HCT116 (cell line): ENCODE results near the gene XRCC3.

Source experiments
- TCF7L2 ChIP-seq: IDR thresholded peaks from 2 replicates; pipeline ENCODE4 v1.7.0; 2011; ENCODE audit warnings: borderline replicate concordance, inconsistent platforms; ENCODE audit not compliant: insufficient read depth, insufficient read length; ENCODE audit errors: extremely low read depth
- TF ChIP-seq, protein P1 (sequence below), 3 experiments: fragments of 200-600 bp in 1 of 3; sonication (generic) in 1 of 3; IDR thresholded peaks in 2 of 3; conservative IDR thresholded peaks in 1 of 3; 2 replicates each; pipeline ENCODE4 v1.5.1; 2012 to 2017; ENCODE audit warnings: low read depth in 2 of 3, low read length in 2 of 3, antibody characterized with exemption in 1 of 3, borderline replicate concordance in 1 of 3, control low read depth in 1 of 3, mild to moderate bottlenecking in 1 of 3, mixed read lengths in 1 of 3, mixed run types in 1 of 3, moderate library complexity in 1 of 3; ENCODE audit not compliant: insufficient read depth in 1 of 3

GRCh38 chr14:103656031-103656755, 59.1 kb downstream of the XRCC3 start:
- TF ChIP-seq, protein P1, sequence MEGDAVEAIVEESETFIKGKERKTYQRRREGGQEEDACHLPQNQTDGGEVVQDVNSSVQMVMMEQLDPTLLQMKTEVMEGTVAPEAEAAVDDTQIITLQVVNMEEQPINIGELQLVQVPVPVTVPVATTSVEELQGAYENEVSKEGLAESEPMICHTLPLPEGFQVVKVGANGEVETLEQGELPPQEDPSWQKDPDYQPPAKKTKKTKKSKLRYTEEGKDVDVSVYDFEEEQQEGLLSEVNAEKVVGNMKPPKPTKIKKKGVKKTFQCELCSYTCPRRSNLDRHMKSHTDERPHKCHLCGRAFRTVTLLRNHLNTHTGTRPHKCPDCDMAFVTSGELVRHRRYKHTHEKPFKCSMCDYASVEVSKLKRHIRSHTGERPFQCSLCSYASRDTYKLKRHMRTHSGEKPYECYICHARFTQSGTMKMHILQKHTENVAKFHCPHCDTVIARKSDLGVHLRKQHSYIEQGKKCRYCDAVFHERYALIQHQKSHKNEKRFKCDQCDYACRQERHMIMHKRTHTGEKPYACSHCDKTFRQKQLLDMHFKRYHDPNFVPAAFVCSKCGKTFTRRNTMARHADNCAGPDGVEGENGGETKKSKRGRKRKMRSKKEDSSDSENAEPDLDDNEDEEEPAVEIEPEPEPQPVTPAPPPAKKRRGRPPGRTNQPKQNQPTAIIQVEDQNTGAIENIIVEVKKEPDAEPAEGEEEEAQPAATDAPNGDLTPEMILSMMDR (IDR thresholded peaks at IDR 0.05 in 2 of 3, conservative IDR thresholded peaks at IDR 0.05 in 1 of 3; ENCODE audit: borderline replicate concordance in 1 of 3, insufficient read depth in 1 of 3, low read depth in 2 of 3, low read length in 2 of 3) = no peak
- no peak for TF ChIP-seq TCF7L2
